A549 (cell line): Measurements from ENCODE around the gene TEX11. TPM values are rescaled to one million over a fixed set of nuclear protein-coding genes. Genes with fewer than 3 reads are reported as not detected.
A peak's percentile ranks its signal among the peaks of the same experiment; 100 is the strongest.
"Not testable (repeated sequence)": the region's sequence is repeated elsewhere in the genome, so short reads cannot be mapped to it uniquely, and the experiment has no call there.

Experiments used
- ATAC-seq, 2 experiments: fragments of 200-7000 bp in 1 of 2; fragments of >200 bp in 1 of 2; cut with Nextera tagmentation in 1 of 2; cut with Tn5 transposase in 1 of 2; 3 replicates each; pipeline versions ENCODE4 v1.8.0 to v1.9.1; 2018 to 2020; ENCODE audit warnings: mild to moderate bottlenecking in 1 of 2, moderate library complexity in 1 of 2
- CTCF ChIA-PET: fragments of 300-600 bp; sonication (Branson Sonifier 250); formaldehyde crosslinking; extraction: SDS; loops from one replicate; lab custom pipeline; 2021; ENCODE audit warnings: antibody characterized with exemption, inconsistent platforms; lab: Yijun Ruan, JAX
- POLR2A ChIA-PET: fragments of 350-600 bp; formaldehyde crosslinking; extraction: SDS; loops from one replicate; lab custom pipeline; 2021; ENCODE audit warnings: antibody characterized with exemption, inconsistent platforms; lab: Yijun Ruan, JAX
- DNase-seq, 2 experiments: peaks; one replicate each; pipeline versions ENCODE4 v3.0.0 to v3.0.0-alpha.2; 2011 to 2016; ENCODE audit warnings: low read depth in 1 of 2, low spot score in 1 of 2
- FAIRE-seq: peaks from 2 replicates; lab custom pipeline; 2011; peaks lifted over from hg19 to GRCh38; lab: Jason Lieb, UNC
- H3K27ac ChIP-seq, 2 experiments: fragments of >200 bp; sonication (Bioruptor Twin); formaldehyde crosslinking; 3 replicates each; pipeline ENCODE4 v1.5.1; 2016 to 2017
- H3K4me1 ChIP-seq: fragments of >200 bp; sonication (Bioruptor Twin); formaldehyde crosslinking; 3 replicates; pipeline ENCODE4 v1.6.1; 2016
- H3K4me2 ChIP-seq: fragments of >200 bp; sonication (Bioruptor Twin); formaldehyde crosslinking; 3 replicates; pipeline ENCODE4 v1.6.1; 2016
- H3K4me3 ChIP-seq: fragments of >200 bp; sonication (Bioruptor Twin); formaldehyde crosslinking; 3 replicates; pipeline ENCODE4 v1.5.1; 2016
- H3K9me3 ChIP-seq: fragments of >200 bp; sonication (Bioruptor Twin); formaldehyde crosslinking; 3 replicates; pipeline ENCODE4 v1.6.1; 2016
- ATOH8 ChIP-seq: fragments of 250-450 bp; sonication (Bioruptor Pico); IDR thresholded peaks from 2 replicates; pipeline ENCODE4 v1.5.0; 2020; ENCODE audit warnings: low read depth, mild to moderate bottlenecking, moderate library complexity
- CEBPB ChIP-seq, 2 experiments: fragments of >200 bp in 1 of 2; sonication (Bioruptor Twin) in 1 of 2; formaldehyde crosslinking in 1 of 2; IDR thresholded peaks; 2 replicates each; pipeline ENCODE4 v1.6.1; 2012 to 2016
- EP300 ChIP-seq, 2 experiments: fragments of >200 bp; sonication (Bioruptor Twin); formaldehyde crosslinking; IDR thresholded peaks; 2 replicates in 1 of 2; 3 replicates in 1 of 2; pipeline ENCODE4 v1.6.1; 2016 to 2017
- FOXS1 ChIP-seq: fragments of 250-450 bp; sonication (Bioruptor Pico); IDR thresholded peaks from 2 replicates; pipeline ENCODE4 v1.5.0; 2020; ENCODE audit warnings: mild to moderate bottlenecking, moderate library complexity
- GATA3 ChIP-seq: IDR thresholded peaks from 2 replicates; pipeline ENCODE4 v1.6.1; 2012; ENCODE audit warnings: borderline replicate concordance
- HEYL ChIP-seq: fragments of 250-450 bp; sonication (Bioruptor Pico); IDR thresholded peaks from 2 replicates; pipeline ENCODE4 v1.8.0; 2021; ENCODE audit warnings: mild to moderate bottlenecking, moderate library complexity
- HOXB13 ChIP-seq: fragments of 250-450 bp; sonication (Bioruptor Pico); IDR thresholded peaks from 2 replicates; pipeline ENCODE4 v1.5.0; 2020; ENCODE audit warnings: low read depth, mild to moderate bottlenecking, moderate library complexity
- JUN ChIP-seq, 2 experiments: fragments of >200 bp; sonication (Bioruptor Twin); formaldehyde crosslinking; IDR thresholded peaks; 2 replicates in 1 of 2; 3 replicates in 1 of 2; pipeline ENCODE4 v1.6.1; 2016 to 2017
- MAFK ChIP-seq: fragments of 450-650 bp; IDR thresholded peaks from 2 replicates; pipeline ENCODE4 v1.6.1; 2014; ENCODE audit not compliant: partially characterized antibody
- NFE2L2 ChIP-seq: fragments of 150-350 bp; conservative IDR thresholded peaks from 2 replicates; pipeline ENCODE4 v1.6.1; 2014; ENCODE audit warnings: low read length
- POLR2A ChIP-seq: IDR thresholded peaks from 2 replicates; pipeline ENCODE4 v1.6.1; 2012; ENCODE audit warnings: mild to moderate bottlenecking, low read length
- RARB ChIP-seq: fragments of 250-450 bp; sonication (Bioruptor Pico); IDR thresholded peaks from 2 replicates; pipeline ENCODE4 v1.8.0; 2021; ENCODE audit warnings: mild to moderate bottlenecking, moderate library complexity
- RNF2 ChIP-seq: fragments of 200-600 bp; sonication (generic); IDR thresholded peaks from 2 replicates; pipeline ENCODE4 v1.6.1; 2016; ENCODE audit warnings: low read depth, mild to moderate bottlenecking, antibody characterized with exemption, moderate library complexity, borderline replicate concordance
- SREBF2 ChIP-seq: fragments of 450-650 bp; IDR thresholded peaks from 2 replicates; pipeline ENCODE4 v1.6.1; 2014; ENCODE audit warnings: mild to moderate bottlenecking, moderate library complexity
- ZSCAN20 ChIP-seq: fragments of 250-450 bp; sonication (Bioruptor Pico); IDR thresholded peaks from 2 replicates; pipeline ENCODE4 v1.8.0; 2022; ENCODE audit warnings: mild to moderate bottlenecking, moderate library complexity
- WGBS: methylation state at CpG from one replicate; pipeline ENCODE4 v1.1.6; 2017; ENCODE audit errors: missing lambda C conversion rate; 5-methylcytosine and 5-hydroxymethylcytosine counted together
- polyA plus RNA-seq, 4 experiments: library from polyadenylated mRNA; depleted of rRNA in 3 of 4; stranded (reverse); fragments of >200 nt; fragmentation: RNase III in 1 of 4; extraction: RNeasy Plus Mini Kit Qiagen cat#74134 plus additional on column Dnase treatment in 1 of 4; gene quantifications; 2 replicates in 3 of 4; 3 replicates in 1 of 4; pipeline ENCODE4 v1.2.3, GENCODE V29; 2011 to 2017
- TF ChIP-seq, protein P1 (sequence below): fragments of 450-650 bp; IDR thresholded peaks from 2 replicates; pipeline ENCODE4 v1.6.1; 2014; ENCODE audit warnings: antibody characterized with exemption
- TF ChIP-seq, protein P2 (sequence below): IDR thresholded peaks from 2 replicates; pipeline ENCODE4 v1.6.1; 2012; ENCODE audit warnings: low read depth, borderline replicate concordance

The TEX11 gene
- polyA plus RNA-seq, 2 of the 4 experiments (the other 2 are of a cell fraction) = not detected

- CTCF ChIA-PET = no interaction called here
- DNase-seq (no peak), ATAC-seq (no peak), FAIRE-seq (peak; percentile 23)
- Histone ChIP-seq H3K4me3 (no peak overlapping the region), H3K4me2 (no peak overlapping the region), H3K4me1 (no peaks in the 10 kb centered on the region), H3K27ac (no peak overlapping the region), H3K9me3 (no peaks in the 10 kb centered on the region)
- WGBS = 41% methylated on average over 11 of the region's 11 CpGs
- POLR2A ChIA-PET = no interaction called here
- TF ChIP-seq GATA3 (no peak), RNF2 (no peak)
Measured at GRCh38 chrX:70808942-70809940, 99.3 kb downstream of the TEX11 start.

DNA sequence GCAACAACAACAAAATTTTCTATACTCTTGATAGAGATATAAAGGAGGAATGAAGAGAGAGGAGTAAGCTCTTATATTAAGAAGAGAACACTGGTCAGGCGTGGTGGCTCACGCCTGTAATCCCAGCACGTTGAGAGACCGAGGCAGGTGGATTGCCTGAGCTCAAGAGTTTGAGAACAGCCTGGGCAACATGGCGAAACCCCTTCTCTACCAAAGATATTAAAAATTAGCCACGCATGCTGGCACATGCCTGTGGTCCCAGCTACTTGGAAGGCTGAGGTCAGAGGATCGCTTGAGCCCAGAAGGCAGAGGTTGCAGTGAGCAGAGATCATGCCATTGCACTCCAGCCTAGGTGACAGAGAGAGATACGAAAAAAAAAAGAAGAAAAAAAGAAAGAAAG, 102.4 kb downstream of the TEX11 start:
- no peak overlapping the region for H3K4me3 ChIP-seq
- CTCF ChIA-PET = no interaction called here
- H3K4me2 ChIP-seq = no peak overlapping the region
- no peak overlapping the region for H3K27ac ChIP-seq
- H3K4me1 ChIP-seq = no peaks in the 10 kb centered on the region
- no peak for DNase-seq
- no peaks in the 10 kb centered on the region for H3K9me3 ChIP-seq
- POLR2A ChIA-PET = no interaction called here
- no peak for ATAC-seq
- TF ChIP-seq HOXB13 (CRISPR knock-in tag) (no peak), ZSCAN20 (CRISPR knock-in tag) (no peak), MAFK (no peak), EP300 (IDR thresholded peaks at IDR 0.05) (no peak), GATA3 (no peak), RNF2 (no peak), SREBF2 (no peak)
- 42% methylated on average over 8 of the region's 8 CpGs for WGBS
- FAIRE-seq = no peak

DNA sequence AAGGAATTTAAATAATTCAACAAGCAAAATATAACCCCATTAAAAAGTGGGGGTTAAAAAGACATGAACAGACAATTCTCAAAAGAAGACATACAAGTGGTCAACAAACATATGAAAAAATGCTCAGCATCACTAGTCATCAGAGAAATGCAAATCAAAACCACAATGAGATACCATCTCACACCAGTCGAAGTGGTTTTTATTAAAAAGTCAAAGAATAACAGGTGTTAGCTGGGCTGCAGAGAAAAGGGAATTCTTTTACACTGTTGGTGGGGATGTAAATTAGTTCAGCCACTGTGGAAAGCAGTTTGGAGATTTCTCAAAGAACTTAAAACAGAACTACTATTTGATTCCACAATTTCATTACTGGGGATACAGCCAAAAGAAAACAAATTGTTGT, 111.8 kb downstream of the TEX11 start:
- H3K4me3 ChIP-seq, ATAC-seq, H3K27ac ChIP-seq, DNase-seq, POLR2A ChIA-PET, H3K4me1 ChIP-seq, H3K4me2 ChIP-seq, CTCF ChIA-PET, H3K9me3 ChIP-seq: not testable (repeated sequence)
- 8% methylated on average over 1 of the region's 1 CpG for WGBS
- FAIRE-seq = peak; percentile 7

- ATAC-seq (no peak), DNase-seq (no peak), FAIRE-seq (no peak)
- no peaks in the 10 kb centered on the region for H3K4me1 ChIP-seq
- TF ChIP-seq POLR2A = no peak
- no peak for TF ChIP-seq HEYL (CRISPR knock-in tag)
- no peak for TF ChIP-seq JUN (IDR thresholded peaks at IDR 0.05)
- no peak for TF ChIP-seq CEBPB (IDR thresholded peaks at IDR 0.05)
- TF ChIP-seq GATA3 = no peak
- no peak for TF ChIP-seq HOXB13 (CRISPR knock-in tag)
- TF ChIP-seq, protein P1, sequence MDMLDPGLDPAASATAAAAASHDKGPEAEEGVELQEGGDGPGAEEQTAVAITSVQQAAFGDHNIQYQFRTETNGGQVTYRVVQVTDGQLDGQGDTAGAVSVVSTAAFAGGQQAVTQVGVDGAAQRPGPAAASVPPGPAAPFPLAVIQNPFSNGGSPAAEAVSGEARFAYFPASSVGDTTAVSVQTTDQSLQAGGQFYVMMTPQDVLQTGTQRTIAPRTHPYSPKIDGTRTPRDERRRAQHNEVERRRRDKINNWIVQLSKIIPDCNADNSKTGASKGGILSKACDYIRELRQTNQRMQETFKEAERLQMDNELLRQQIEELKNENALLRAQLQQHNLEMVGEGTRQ = no peak
- TF ChIP-seq RARB = no peak
- TF ChIP-seq, protein P2, sequence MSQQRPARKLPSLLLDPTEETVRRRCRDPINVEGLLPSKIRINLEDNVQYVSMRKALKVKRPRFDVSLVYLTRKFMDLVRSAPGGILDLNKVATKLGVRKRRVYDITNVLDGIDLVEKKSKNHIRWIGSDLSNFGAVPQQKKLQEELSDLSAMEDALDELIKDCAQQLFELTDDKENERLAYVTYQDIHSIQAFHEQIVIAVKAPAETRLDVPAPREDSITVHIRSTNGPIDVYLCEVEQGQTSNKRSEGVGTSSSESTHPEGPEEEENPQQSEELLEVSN = no peak
- no peak for TF ChIP-seq NFE2L2
- no peak for TF ChIP-seq ATOH8 (CRISPR knock-in tag)
- TF ChIP-seq MAFK = no peak
- no peak for TF ChIP-seq FOXS1 (CRISPR knock-in tag)
- CTCF ChIA-PET = interaction anchor here (1.2 kb wide), 1 partner anchor 196 kb away, joined by 3 read pairs; no protein-coding TSS in a partner anchor
- H3K4me2 ChIP-seq = no peak overlapping the region
- no peaks in the 10 kb centered on the region for H3K9me3 ChIP-seq
- POLR2A ChIA-PET = no interaction called here
- H3K4me3 ChIP-seq = no peak overlapping the region
- WGBS = 7% methylated on average over 2 of the region's 2 CpGs
- H3K27ac ChIP-seq = no peak overlapping the region
Measured at GRCh38 chrX:70774223-70774622, 134.3 kb downstream of the TEX11 start.
